GM10266 (cell line): ENCODE measurements around the gene BPIFB1.

Experiments used
- DNase-seq: peaks from one replicate; pipeline ENCODE4 v3.0.0; 2012; ENCODE audit errors: extremely low spot score
- TF ChIP-seq, protein P1 (sequence below): IDR thresholded peaks from 2 replicates; pipeline ENCODE4 v1.5.1; 2012; ENCODE audit warnings: mild to moderate bottlenecking, low read depth; ENCODE audit not compliant: control insufficient read depth, insufficient read depth; ENCODE audit errors: missing control alignments

BPIFB1 gene

DNA sequence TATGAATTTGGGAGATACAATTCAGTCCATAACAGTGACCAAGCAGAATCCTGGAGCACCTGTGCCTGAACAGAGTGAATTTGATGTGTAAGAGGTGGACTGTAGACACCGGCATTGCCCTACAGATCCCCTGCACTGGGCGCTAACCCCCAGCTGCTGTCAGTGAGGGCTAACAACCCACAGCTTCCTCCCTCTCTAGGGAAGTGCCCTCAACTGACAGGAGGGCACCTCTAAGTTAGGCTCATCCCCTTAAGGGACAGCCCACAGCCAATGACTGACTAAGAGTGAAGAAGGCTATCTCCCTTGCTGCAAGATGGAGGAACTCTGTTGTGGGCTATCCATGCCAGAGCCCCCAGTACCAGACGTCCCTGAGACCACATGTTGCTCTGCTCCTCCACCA is 15.3 kb upstream of the BPIFB1 start:
- DNase-seq = no peak
- TF ChIP-seq, protein P1, sequence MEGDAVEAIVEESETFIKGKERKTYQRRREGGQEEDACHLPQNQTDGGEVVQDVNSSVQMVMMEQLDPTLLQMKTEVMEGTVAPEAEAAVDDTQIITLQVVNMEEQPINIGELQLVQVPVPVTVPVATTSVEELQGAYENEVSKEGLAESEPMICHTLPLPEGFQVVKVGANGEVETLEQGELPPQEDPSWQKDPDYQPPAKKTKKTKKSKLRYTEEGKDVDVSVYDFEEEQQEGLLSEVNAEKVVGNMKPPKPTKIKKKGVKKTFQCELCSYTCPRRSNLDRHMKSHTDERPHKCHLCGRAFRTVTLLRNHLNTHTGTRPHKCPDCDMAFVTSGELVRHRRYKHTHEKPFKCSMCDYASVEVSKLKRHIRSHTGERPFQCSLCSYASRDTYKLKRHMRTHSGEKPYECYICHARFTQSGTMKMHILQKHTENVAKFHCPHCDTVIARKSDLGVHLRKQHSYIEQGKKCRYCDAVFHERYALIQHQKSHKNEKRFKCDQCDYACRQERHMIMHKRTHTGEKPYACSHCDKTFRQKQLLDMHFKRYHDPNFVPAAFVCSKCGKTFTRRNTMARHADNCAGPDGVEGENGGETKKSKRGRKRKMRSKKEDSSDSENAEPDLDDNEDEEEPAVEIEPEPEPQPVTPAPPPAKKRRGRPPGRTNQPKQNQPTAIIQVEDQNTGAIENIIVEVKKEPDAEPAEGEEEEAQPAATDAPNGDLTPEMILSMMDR = no peak

DNA sequence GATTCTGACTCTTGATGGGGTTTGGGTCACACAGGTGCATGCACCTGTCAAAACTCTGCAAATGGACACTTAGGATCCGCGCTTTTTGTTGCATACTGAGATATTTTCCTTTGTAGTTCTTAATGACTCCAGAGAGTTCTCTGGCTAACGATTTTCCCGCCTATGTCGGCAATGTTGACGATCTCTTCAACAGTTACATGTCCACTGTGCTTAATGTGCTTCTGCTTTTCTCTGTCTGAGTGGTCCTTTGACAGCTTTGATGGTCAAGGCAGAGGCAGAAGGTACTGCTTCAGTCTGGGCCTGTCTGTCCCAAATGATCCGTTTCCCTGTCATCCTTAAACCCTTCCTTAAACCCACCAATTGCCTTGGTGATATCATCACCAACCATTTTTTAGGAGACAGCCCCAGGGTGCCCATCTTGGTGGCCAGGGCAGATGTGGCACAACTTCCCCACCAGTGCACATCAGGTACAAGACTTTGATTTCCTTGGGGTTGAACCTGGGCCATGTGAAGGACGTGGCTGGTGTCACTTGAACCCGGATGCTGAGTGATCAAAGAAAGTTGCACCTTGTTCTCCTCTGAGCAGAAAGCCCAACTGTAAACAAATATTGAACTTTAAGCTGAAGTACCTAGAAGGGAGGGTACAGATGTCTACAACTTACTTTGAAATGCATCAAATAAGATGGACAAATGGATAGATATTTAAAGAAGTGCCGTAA is 10.7 kb upstream of the BPIFB1 start:
- DNase-seq = no peak
- TF ChIP-seq, protein P1 = no peak

- TF ChIP-seq, protein P1 = no peak
- no peak for DNase-seq
These were observed 9.7 kb upstream of the BPIFB1 start for GRCh38 chr20:33273117-33273851.

DNA sequence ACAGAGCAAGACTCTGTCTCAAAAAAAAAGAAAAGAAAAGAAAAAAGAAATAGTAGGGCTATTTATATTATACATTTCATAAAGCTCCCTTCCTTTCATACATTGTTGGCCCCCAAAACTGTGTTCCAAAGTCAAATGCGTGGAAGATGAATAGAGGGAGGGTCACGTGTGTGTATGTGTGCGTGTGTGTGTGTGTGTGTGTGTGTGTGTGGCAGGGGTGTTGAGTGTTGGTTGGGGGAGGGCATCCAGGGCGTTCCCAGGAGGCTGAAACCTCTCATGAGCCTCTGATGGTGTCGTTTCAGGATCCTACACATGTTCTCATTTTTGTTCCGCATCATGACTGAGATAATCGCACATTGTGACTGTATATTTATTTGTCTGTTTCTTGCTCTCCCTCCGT is 7.8 kb upstream of the BPIFB1 start:
- TF ChIP-seq, protein P1 = no peak
- no peak for DNase-seq

DNA sequence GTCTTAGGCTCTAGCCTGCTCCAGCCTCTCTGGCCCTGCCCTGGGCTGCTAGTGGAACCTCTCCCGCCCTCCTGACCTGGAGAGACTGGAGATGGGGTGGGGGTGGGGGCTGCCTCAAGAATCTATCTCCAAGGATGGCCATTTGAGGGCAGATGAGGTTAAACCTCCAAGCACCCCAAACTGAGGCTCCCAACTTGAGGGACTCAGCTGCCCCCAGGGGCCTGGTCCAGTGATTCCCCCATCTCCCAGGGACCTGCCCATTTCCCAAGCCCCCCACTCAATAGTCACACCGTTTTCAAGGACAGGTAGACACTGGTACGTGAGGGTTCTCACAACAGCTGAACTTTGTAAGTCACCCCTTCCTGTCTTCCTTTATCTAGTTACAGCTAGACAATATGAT is 7.1 kb upstream of the BPIFB1 start:
- TF ChIP-seq, protein P1 = no peak

GRCh38 chr20:33276303-33277113 is 6.5 kb upstream of the BPIFB1 start:
- TF ChIP-seq, protein P1 = no peak
- DNase-seq = no peak

More for the DNA sequence above, 7.1 kb upstream of the BPIFB1 start:
- no peak for DNase-seq
